GM19468 (cell line): ENCODE measurements around the gene RBFOX2.

Source experiments
- ATAC-seq: cut with Tn5 transposase; IDR thresholded peaks from one replicate; pipeline ENCODE4 v1.9.1; 2021; ENCODE audit warnings: mild to moderate bottlenecking, moderate library complexity, moderate number of reproducible peaks; ENCODE audit not compliant: unreplicated experiment; ENCODE audit errors: extremely low read depth

RBFOX2 gene

DNA sequence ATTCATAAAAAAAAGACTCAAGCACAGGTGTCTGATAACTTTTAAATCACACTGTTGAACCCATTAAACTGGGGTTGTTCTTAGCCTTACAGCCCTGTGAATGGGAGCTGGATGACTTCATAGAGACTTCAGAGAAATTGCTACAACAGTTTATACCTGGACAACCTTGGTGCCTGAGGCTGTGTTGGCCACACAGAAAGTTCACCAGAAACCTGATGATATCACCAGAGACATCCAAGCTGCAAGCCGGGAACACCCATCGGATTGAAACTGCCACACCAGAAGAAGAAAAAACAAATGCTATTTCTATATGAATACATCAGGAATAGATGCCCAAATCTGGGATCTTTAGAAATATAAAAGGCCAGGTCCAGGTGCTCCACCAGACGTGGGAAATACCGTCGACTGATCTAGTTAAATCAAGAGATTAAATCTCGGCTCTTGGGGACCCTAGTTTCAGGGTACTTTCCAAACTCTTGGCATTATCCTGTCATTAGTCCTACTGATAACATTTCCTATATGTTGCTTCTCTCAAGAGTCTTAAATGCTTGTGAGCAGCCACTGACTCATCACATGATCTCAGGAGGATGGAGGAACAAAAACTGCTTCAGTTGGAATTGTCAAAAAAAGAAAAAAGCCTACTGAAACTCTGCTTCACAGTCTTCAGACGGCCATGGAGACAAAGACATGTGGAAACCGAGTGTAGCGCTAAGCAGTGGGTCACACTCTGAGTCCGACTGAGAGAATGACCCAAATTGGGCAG is 339.5 kb downstream of the RBFOX2 start:
- no peak for ATAC-seq
